K562 (cell line): ENCODE results near the gene SPRR3.

Source experiments
- CTCF ChIP-seq, 3 experiments: IDR thresholded peaks in 2 of 3; conservative IDR thresholded peaks in 1 of 3; 2 replicates each; pipeline ENCODE4 v1.5.1; 2011 to 2012; ENCODE audit warnings: low read length in 3 of 3, mild to moderate bottlenecking in 3 of 3, control low read depth in 2 of 3, improper control_type of control experiment in 1 of 3, inconsistent platforms in 1 of 3, low read depth in 1 of 3, mixed read lengths in 1 of 3, moderate library complexity in 1 of 3; ENCODE audit not compliant: insufficient read depth in 2 of 3
- EZH2 ChIP-seq: IDR thresholded peaks from 2 replicates; pipeline ENCODE4 v1.6.1; 2012; ENCODE audit warnings: low read depth, mild to moderate bottlenecking, inconsistent platforms, low read length, borderline replicate concordance
- GTF2A2 ChIP-seq: IDR thresholded peaks from 2 replicates; pipeline ENCODE4 v1.6.1; 2016; ENCODE audit warnings: mild to moderate bottlenecking, missing genetic modification characterization, missing compliant biosample characterization
- GTF2E2 ChIP-seq: fragments of 200-800 bp; sonication (Bioruptor generic); IDR thresholded peaks from 2 replicates; pipeline ENCODE4 v1.6.1; 2016; ENCODE audit warnings: missing genetic modification characterization, missing compliant biosample characterization
- JUN ChIP-seq, 2 experiments: sonication (generic) in 1 of 2; formaldehyde crosslinking in 1 of 2; IDR thresholded peaks; 2 replicates each; pipeline versions ENCODE4 v1.6.1 to v1.8.0; 2012 to 2022; ENCODE audit warnings: borderline replicate concordance in 2 of 2, mild to moderate bottlenecking in 2 of 2, improper control_type of control experiment in 1 of 2, low read depth in 1 of 2, low read length in 1 of 2, missing genetic modification reagents in 1 of 2
- MAFK ChIP-seq: IDR thresholded peaks from 2 replicates; pipeline ENCODE4 v1.6.1; 2011; ENCODE audit warnings: low read length, improper control_type of control experiment
- POLR2A ChIP-seq: fragments of 450-650 bp; conservative IDR thresholded peaks from 2 replicates; pipeline ENCODE4 v1.6.1; 2016
- RFX5 ChIP-seq: IDR thresholded peaks from 2 replicates; pipeline ENCODE4 v1.6.1; 2011; ENCODE audit warnings: low read depth, mild to moderate bottlenecking, improper control_type of control experiment, low read length
- SIN3A ChIP-seq, 2 experiments: fragments of 150-350 bp in 1 of 2; IDR thresholded peaks; 2 replicates each; pipeline ENCODE4 v1.6.1; 2011 to 2016; ENCODE audit warnings: borderline replicate concordance in 2 of 2, low read depth in 2 of 2, low read length in 2 of 2, mild to moderate bottlenecking in 2 of 2, moderate library complexity in 2 of 2; ENCODE audit not compliant: control insufficient read depth in 1 of 2
- ZFX ChIP-seq: sonication (generic); formaldehyde crosslinking; IDR thresholded peaks from 2 replicates; pipeline ENCODE4 v1.8.0; 2022; ENCODE audit warnings: mild to moderate bottlenecking, missing genetic modification reagents, moderate library complexity
- ZNF143 ChIP-seq: sonication (generic); formaldehyde crosslinking; IDR thresholded peaks from 2 replicates; pipeline ENCODE4 v1.9.0; 2022; ENCODE audit warnings: mild to moderate bottlenecking, missing genetic modification reagents
- TF ChIP-seq, protein P1 (sequence below): sonication (generic); formaldehyde crosslinking; IDR thresholded peaks from 2 replicates; pipeline ENCODE4 v1.8.1; 2023; ENCODE audit warnings: mild to moderate bottlenecking, missing genetic modification reagents
- TF ChIP-seq, protein P2 (sequence below): fragments of 250-450 bp; sonication (Bioruptor Pico); IDR thresholded peaks from 2 replicates; pipeline ENCODE4 v1.8.0; 2021; ENCODE audit warnings: moderate library complexity, mild to moderate bottlenecking, inconsistent platforms

DNA sequence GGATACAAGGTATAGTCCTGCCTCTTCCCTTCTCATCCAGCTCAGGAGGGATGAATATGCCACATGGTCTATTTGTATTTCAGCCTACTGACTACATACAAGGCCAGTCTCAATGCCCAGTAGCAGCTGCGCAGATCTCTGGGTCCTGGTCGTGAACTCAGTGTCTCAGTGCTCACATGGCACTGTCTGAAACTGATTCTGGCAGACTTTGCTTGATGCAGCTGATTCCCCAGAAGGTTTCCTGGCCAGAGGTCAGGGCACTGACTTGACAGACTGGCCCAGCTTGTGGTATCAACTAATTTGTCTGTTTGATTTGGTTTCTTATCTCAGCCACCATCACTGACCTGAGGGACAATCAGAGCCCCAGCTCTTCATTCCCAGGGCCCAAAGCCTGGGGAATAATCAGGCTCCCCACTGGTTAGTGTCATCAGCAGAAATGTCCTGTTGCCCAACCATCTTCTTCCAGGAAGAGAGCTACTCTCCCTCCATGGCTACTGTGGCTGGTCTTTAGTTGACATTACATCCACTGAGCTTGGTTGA, 38.6 kb upstream of the SPRR3 start:
- TF ChIP-seq ZNF143 (CRISPR knock-in tag) (no peak), CTCF (IDR thresholded peaks at IDR 0.05 in 2 of 3, conservative IDR thresholded peaks at IDR 0.05 in 1 of 3; ENCODE audit: insufficient read depth in 2 of 3, low read depth in 1 of 3, low read length in 3 of 3) (no peak), RFX5 (no peak), SIN3A (IDR thresholded peaks at IDR 0.05; ENCODE audit: borderline replicate concordance in 2 of 2, control insufficient read depth in 1 of 2, low read depth in 2 of 2, low read length in 2 of 2) (no peak), GTF2A2 (tag) (no peak), JUN (IDR thresholded peaks at IDR 0.05; ENCODE audit: borderline replicate concordance, low read depth, low read length) (no peak), JUN (CRISPR knock-in tag; IDR thresholded peaks at IDR 0.05; ENCODE audit: borderline replicate concordance) (no peak), EZH2 (no peak), ZFX (CRISPR knock-in tag) (no peak), GTF2E2 (tag) (no peak), POLR2A (no peak), MAFK (no peak)
- TF ChIP-seq, protein P1, sequence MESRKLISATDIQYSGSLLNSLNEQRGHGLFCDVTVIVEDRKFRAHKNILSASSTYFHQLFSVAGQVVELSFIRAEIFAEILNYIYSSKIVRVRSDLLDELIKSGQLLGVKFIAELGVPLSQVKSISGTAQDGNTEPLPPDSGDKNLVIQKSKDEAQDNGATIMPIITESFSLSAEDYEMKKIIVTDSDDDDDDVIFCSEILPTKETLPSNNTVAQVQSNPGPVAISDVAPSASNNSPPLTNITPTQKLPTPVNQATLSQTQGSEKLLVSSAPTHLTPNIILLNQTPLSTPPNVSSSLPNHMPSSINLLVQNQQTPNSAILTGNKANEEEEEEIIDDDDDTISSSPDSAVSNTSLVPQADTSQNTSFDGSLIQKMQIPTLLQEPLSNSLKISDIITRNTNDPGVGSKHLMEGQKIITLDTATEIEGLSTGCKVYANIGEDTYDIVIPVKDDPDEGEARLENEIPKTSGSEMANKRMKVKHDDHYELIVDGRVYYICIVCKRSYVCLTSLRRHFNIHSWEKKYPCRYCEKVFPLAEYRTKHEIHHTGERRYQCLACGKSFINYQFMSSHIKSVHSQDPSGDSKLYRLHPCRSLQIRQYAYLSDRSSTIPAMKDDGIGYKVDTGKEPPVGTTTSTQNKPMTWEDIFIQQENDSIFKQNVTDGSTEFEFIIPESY (CRISPR knock-in tag), result no peak
- TF ChIP-seq, protein P2, sequence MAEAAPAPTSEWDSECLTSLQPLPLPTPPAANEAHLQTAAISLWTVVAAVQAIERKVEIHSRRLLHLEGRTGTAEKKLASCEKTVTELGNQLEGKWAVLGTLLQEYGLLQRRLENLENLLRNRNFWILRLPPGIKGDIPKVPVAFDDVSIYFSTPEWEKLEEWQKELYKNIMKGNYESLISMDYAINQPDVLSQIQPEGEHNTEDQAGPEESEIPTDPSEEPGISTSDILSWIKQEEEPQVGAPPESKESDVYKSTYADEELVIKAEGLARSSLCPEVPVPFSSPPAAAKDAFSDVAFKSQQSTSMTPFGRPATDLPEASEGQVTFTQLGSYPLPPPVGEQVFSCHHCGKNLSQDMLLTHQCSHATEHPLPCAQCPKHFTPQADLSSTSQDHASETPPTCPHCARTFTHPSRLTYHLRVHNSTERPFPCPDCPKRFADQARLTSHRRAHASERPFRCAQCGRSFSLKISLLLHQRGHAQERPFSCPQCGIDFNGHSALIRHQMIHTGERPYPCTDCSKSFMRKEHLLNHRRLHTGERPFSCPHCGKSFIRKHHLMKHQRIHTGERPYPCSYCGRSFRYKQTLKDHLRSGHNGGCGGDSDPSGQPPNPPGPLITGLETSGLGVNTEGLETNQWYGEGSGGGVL (CRISPR knock-in tag), result no peak
